HCT116 (cell line): ENCODE results near the gene PFKFB2. TPM values are rescaled to one million over a fixed set of nuclear protein-coding genes. Genes with fewer than 3 reads are reported as not detected.

Source experiments
- ATAC-seq: fragments of 200-7000 bp; cut with Tn5 transposase; 2 replicates; pipeline ENCODE4 v1.9.1; 2020; ENCODE audit warnings: mild to moderate bottlenecking, moderate library complexity
- BruUV-seq: library from RNA; stranded (reverse); fragments of 400-500 nt; replicated peaks from 2 replicates; lab custom pipeline; 2021; lab: Mats Ljungman, UMichigan
- CTCF ChIA-PET: fragments of 300-600 bp; sonication (Branson Sonifier 250); formaldehyde crosslinking; loops from one replicate; lab custom pipeline; 2021; ENCODE audit warnings: antibody characterized with exemption; lab: Charles Lee
- POLR2A ChIA-PET: fragments of 300-600, 350-600 bp; sonication (Branson Sonifier 250); formaldehyde crosslinking; loops from one replicate; lab custom pipeline; 2021; ENCODE audit warnings: antibody characterized with exemption; lab: Charles Lee
- RAD21 ChIA-PET, 2 experiments: fragments of 300-600 bp; sonication (Branson Sonifier 250); formaldehyde crosslinking; loops; one replicate each; lab custom pipeline; 2023; ENCODE audit warnings: low total read pairs in 2 of 2; ENCODE audit not compliant: uncharacterized antibody in 2 of 2, unreplicated experiment in 2 of 2, low non-redundant PET in 1 of 2; lab: Charles Lee
- DNase-seq: peaks from one replicate; pipeline ENCODE4 v3.0.0-alpha.2; 2010; ENCODE audit warnings: low read depth, low spot score
- H2AFZ ChIP-seq: fragments of 200-600 bp; shearing (Covaris generic), sonication (generic); 2 replicates; pipeline ENCODE4 v1.6.1; 2017; ENCODE audit warnings: low read depth, mixed run types, mixed read lengths, antibody characterized with exemption, low read length; ENCODE audit not compliant: poor library complexity, severe bottlenecking
- H3K27ac ChIP-seq: 2 replicates; pipeline ENCODE4 v1.5.1; 2012; ENCODE audit warnings: low read depth, low read length
- H3K27me3 ChIP-seq: fragments of 200-600 bp; sonication (generic); 2 replicates; pipeline ENCODE4 v1.6.1; 2016; ENCODE audit warnings: mixed run types, low read length, mixed read lengths; ENCODE audit not compliant: insufficient read depth
- H3K36me3 ChIP-seq, 2 experiments: fragments of 200-500 bp in 1 of 2; fragments of 200-600 bp in 1 of 2; sonication (Bioruptor generic) in 1 of 2; sonication (generic) in 1 of 2; 2 replicates each; pipeline versions ENCODE4 v1.5.1 to v1.6.1; 2014 to 2016; ENCODE audit warnings: low read length in 2 of 2, inconsistent platforms in 1 of 2, mixed read lengths in 1 of 2, mixed run types in 1 of 2; ENCODE audit not compliant: insufficient read depth in 2 of 2, control insufficient read depth in 1 of 2
- H3K4me1 ChIP-seq, 2 experiments: fragments of 200-600 bp in 1 of 2; sonication (generic) in 1 of 2; 2 replicates each; pipeline versions ENCODE4 v1.5.1 to v1.6.1; 2012 to 2017; ENCODE audit warnings: low read length in 2 of 2, inconsistent platforms in 1 of 2, mild to moderate bottlenecking in 1 of 2, mixed read lengths in 1 of 2, mixed run types in 1 of 2, moderate library complexity in 1 of 2; ENCODE audit not compliant: insufficient read depth in 2 of 2, control insufficient read depth in 1 of 2
- H3K4me2 ChIP-seq: fragments of 200-600 bp; sonication (generic); 2 replicates; pipeline ENCODE4 v1.6.1; 2017; ENCODE audit warnings: mixed run types, low read length, mixed read lengths
- H3K4me3 ChIP-seq, 2 experiments: fragments of 200-600 bp in 1 of 2; sonication (generic) in 1 of 2; replicated peaks in 1 of 2; 2 replicates each; pipeline ENCODE4 v1.5.1; 2011 to 2016; ENCODE audit warnings: low read length in 2 of 2, control low read depth in 1 of 2, low read depth in 1 of 2, mild to moderate bottlenecking in 1 of 2, mixed read lengths in 1 of 2, mixed run types in 1 of 2
- H3K79me2 ChIP-seq: fragments of 200-600 bp; sonication (generic); 2 replicates; pipeline ENCODE4 v1.6.1; 2017; ENCODE audit warnings: mild to moderate bottlenecking, mixed run types, low read length, moderate library complexity, mixed read lengths; ENCODE audit not compliant: insufficient read depth
- H3K9ac ChIP-seq: fragments of 200-600 bp; sonication (generic); 2 replicates; pipeline ENCODE4 v1.6.1; 2016; ENCODE audit warnings: low read length, mixed read lengths
- H3K9me2 ChIP-seq: fragments of 200-600 bp; sonication (generic), shearing (Covaris generic); 2 replicates; pipeline ENCODE4 v1.6.1; 2017; ENCODE audit warnings: mixed run types, mild to moderate bottlenecking, moderate library complexity; ENCODE audit not compliant: insufficient read depth
- H3K9me3 ChIP-seq, 2 experiments: fragments of 200-500 bp in 1 of 2; fragments of 200-600 bp in 1 of 2; sonication (Bioruptor generic) in 1 of 2; sonication (generic) in 1 of 2; 2 replicates each; pipeline ENCODE4 v1.6.1; 2014 to 2017; ENCODE audit warnings: low read length in 2 of 2, mixed read lengths in 2 of 2, inconsistent platforms in 1 of 2, low read depth in 1 of 2, mild to moderate bottlenecking in 1 of 2, mixed run types in 1 of 2, moderate library complexity in 1 of 2; ENCODE audit not compliant: control insufficient read depth in 1 of 2, insufficient read depth in 1 of 2
- H4K20me1 ChIP-seq: fragments of 200-600 bp; sonication (generic), shearing (Covaris generic); 2 replicates; pipeline ENCODE4 v1.6.1; 2017; ENCODE audit warnings: mixed run types, mild to moderate bottlenecking, moderate library complexity; ENCODE audit not compliant: insufficient read depth
- CBX3 ChIP-seq: IDR thresholded peaks from 2 replicates; pipeline ENCODE4 v1.6.1; 2012; ENCODE audit warnings: low read depth
- CEBPB ChIP-seq: IDR thresholded peaks from 2 replicates; pipeline ENCODE4 v1.6.1; 2012; ENCODE audit warnings: low read depth
- CTCF ChIP-seq, 3 experiments: fragments of 200-600 bp in 1 of 3; sonication (generic) in 1 of 3; IDR thresholded peaks in 2 of 3; conservative IDR thresholded peaks in 1 of 3; 2 replicates each; pipeline ENCODE4 v1.5.1; 2012 to 2017; ENCODE audit warnings: low read depth in 2 of 3, low read length in 2 of 3, antibody characterized with exemption in 1 of 3, borderline replicate concordance in 1 of 3, control low read depth in 1 of 3, mild to moderate bottlenecking in 1 of 3, mixed read lengths in 1 of 3, mixed run types in 1 of 3, moderate library complexity in 1 of 3; ENCODE audit not compliant: insufficient read depth in 1 of 3
- FOSL1 ChIP-seq: IDR thresholded peaks from 2 replicates; pipeline ENCODE4 v1.6.1; 2012; ENCODE audit warnings: low read depth
- JUND ChIP-seq: IDR thresholded peaks from 2 replicates; pipeline ENCODE4 v1.6.1; 2012
- MAX ChIP-seq: IDR thresholded peaks from 2 replicates; pipeline ENCODE4 v1.6.1; 2012
- POLR2A ChIP-seq: IDR thresholded peaks from 2 replicates; pipeline ENCODE4 v1.7.0; 2011; ENCODE audit warnings: borderline replicate concordance; ENCODE audit not compliant: insufficient read depth, insufficient read length; ENCODE audit errors: extremely low read depth
- RAD21 ChIP-seq: IDR thresholded peaks from 2 replicates; pipeline ENCODE4 v1.6.1; 2012; ENCODE audit warnings: low read depth, mild to moderate bottlenecking
- SIN3A ChIP-seq: IDR thresholded peaks from 2 replicates; pipeline ENCODE4 v1.6.1; 2012; ENCODE audit warnings: low read depth
- SP1 ChIP-seq: IDR thresholded peaks from 2 replicates; pipeline ENCODE4 v1.6.1; 2012; ENCODE audit warnings: low read depth
- YY1 ChIP-seq: IDR thresholded peaks from 2 replicates; pipeline ENCODE4 v1.6.1; 2011; ENCODE audit warnings: low read length, low read depth, moderate library complexity, mild to moderate bottlenecking; ENCODE audit not compliant: insufficient replicate concordance; ENCODE audit errors: extremely low read depth
- intact Hi-C: fragments of 100-400 bp; cut with micrococcal nuclease; formaldehyde crosslinking; loops from 2 replicates; pipeline ENCODE4 v1.10.0; 2022
- total RNA-seq: library from RNA; stranded (reverse); gene quantifications from one replicate; pipeline ENCODE4 v1.2.1, GENCODE V29; 2021; ENCODE audit not compliant: unreplicated experiment

PFKFB2 gene
- total RNA-seq, 1 experiment from 2014 or later = 13.9 TPM

- Histone ChIP-seq H3K9me2 (no peaks in the 10 kb centered on the region), H3K36me3 (no peaks in the 10 kb centered on the region), H2AFZ (no peak overlapping the region), H3K9me3 (no peaks in the 10 kb centered on the region), H3K27me3 (no peaks in the 10 kb centered on the region), H3K4me2 (peak overlapping the region; percentile 42), H3K4me3 (no peak overlapping the region), H3K27ac (no peak overlapping the region), H4K20me1 (no peaks in the 10 kb centered on the region), H3K4me1 (peaks cover 22 to 63% of the 10 kb centered on the region in 2 experiments), H3K9ac (no peak overlapping the region), H3K79me2 (peaks cover 2% of the 10 kb centered on the region; the same call in 1 of the 2 replicates)
- intact Hi-C loops = no loop called here
- no TSS peak for BruUV-seq
- ATAC-seq (no peak), DNase-seq (no peak)
- TF ChIP-seq CEBPB (peak; percentile 52; the same call in 1 of the 2 replicates), SP1 (peak; percentile 50; the same call in 1 of the 2 replicates), MAX (peak; percentile 42; the same call in 1 of the 2 replicates), CTCF (IDR thresholded peaks at IDR 0.05 in 2 of 3, conservative IDR thresholded peaks at IDR 0.05 in 1 of 3; ENCODE audit: borderline replicate concordance in 1 of 3, insufficient read depth in 1 of 3, low read depth in 2 of 3, low read length in 2 of 3) (no peak), SIN3A (no peak; the same call in 1 of the 2 replicates), FOSL1 (peak; percentile 57), JUND (peak; percentile 56)
- RAD21 ChIA-PET = no interaction called here
- POLR2A ChIA-PET = interaction anchor here (0.8 kb wide), 1 partner anchor 9 kb away, joined by 3 read pairs; no protein-coding TSS in a partner anchor
- CTCF ChIA-PET = no interaction called here
Observed at GRCh38 chr1:207034998-207035397, 18.1 kb upstream of the PFKFB2 start.

GRCh38 chr1:207035877-207036551, 17.1 kb upstream of the PFKFB2 start:
- Histone ChIP-seq H3K9me3 (no peaks in the 10 kb centered on the region), H3K9ac (no peak overlapping the region), H3K9me2 (no peaks in the 10 kb centered on the region), H3K36me3 (no peaks in the 10 kb centered on the region), H3K4me2 (no peak overlapping the region), H3K27me3 (no peaks in the 10 kb centered on the region), H3K4me1 (peaks cover 22 to 60% of the 10 kb centered on the region in 2 experiments), H3K27ac (no peak overlapping the region), H3K4me3 (no peak overlapping the region), H4K20me1 (no peaks in the 10 kb centered on the region), H3K79me2 (no peaks in the 10 kb centered on the region; the same call in 1 of the 2 replicates), H2AFZ (no peak overlapping the region)
- ChIA-PET POLR2A (no interaction called here), RAD21 (no interaction called here), CTCF (no interaction called here)
- BruUV-seq = no TSS peak
- no peak for ATAC-seq
- intact Hi-C loops = no loop called here
- DNase-seq = no peak
- TF ChIP-seq YY1 (no peak), CBX3 (no peak), POLR2A (no peak), RAD21 (no peak), SIN3A (no peak), JUND (no peak), SP1 (no peak)
